Esophagus muscularis mucosa (tissue), 3 donors: Measurements from ENCODE around the gene IL10.

Source experiments
- POLR2AphosphoS5 ChIP-seq, 2 donors: sonication (generic); formaldehyde crosslinking; IDR thresholded peaks; one replicate each; pipeline ENCODE4 v1.6.1; 2017; ENCODE audit warnings: antibody characterized with exemption in 2 of 2
- TF ChIP-seq, protein P1 (sequence below), 3 experiments: fragments of 200-600 bp in 2 of 3; fragments of 450-650 bp in 1 of 3; sonication (generic) in 2 of 3; IDR thresholded peaks; one replicate each; pipeline ENCODE4 v1.5.1; 2017 to 2019; ENCODE audit warnings: antibody characterized with exemption in 3 of 3, mild to moderate bottlenecking in 2 of 3, moderate library complexity in 1 of 3

DNA sequence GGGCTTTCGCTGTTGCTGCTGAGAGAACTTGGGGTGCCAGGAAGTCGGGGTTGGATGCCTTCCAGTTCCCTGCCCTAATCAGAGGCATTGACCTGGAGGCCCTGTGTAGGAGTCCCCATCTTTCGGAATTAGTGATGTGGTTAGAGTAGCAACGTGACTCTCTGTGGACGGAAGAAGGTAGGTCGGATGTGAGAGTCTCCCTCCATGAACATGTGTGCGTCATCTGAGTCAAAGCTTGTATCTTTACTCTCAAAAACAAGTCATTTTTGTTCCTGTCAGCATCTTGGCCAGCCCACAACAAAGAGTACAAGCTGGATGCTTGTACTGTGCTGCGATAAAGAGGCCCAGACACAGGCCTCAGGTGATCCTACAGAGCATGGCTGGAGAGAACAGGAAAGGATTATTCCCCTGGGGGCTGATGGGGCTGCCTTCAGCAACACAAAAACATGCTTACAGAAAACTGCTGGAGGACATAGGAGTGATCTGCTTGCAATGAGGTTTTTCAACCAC lies 31.0 kb upstream of the IL10 start:
- peak in 1 of 2 donors; percentile 14 for TF ChIP-seq POLR2AphosphoS5 (IDR thresholded peaks at IDR 0.05)
- TF ChIP-seq, protein P1, sequence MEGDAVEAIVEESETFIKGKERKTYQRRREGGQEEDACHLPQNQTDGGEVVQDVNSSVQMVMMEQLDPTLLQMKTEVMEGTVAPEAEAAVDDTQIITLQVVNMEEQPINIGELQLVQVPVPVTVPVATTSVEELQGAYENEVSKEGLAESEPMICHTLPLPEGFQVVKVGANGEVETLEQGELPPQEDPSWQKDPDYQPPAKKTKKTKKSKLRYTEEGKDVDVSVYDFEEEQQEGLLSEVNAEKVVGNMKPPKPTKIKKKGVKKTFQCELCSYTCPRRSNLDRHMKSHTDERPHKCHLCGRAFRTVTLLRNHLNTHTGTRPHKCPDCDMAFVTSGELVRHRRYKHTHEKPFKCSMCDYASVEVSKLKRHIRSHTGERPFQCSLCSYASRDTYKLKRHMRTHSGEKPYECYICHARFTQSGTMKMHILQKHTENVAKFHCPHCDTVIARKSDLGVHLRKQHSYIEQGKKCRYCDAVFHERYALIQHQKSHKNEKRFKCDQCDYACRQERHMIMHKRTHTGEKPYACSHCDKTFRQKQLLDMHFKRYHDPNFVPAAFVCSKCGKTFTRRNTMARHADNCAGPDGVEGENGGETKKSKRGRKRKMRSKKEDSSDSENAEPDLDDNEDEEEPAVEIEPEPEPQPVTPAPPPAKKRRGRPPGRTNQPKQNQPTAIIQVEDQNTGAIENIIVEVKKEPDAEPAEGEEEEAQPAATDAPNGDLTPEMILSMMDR (IDR thresholded peaks at IDR 0.05) = no peak
